H9 (cell line): ENCODE results near the gene CSRP1. TPM values are rescaled to one million over a fixed set of nuclear protein-coding genes. Genes with fewer than 3 reads are reported as not detected.

ENCODE experiments used
- DNase-seq: peaks from one replicate; pipeline ENCODE4 v3.0.0-alpha.2; 2017
- H2AFZ ChIP-seq: one replicate; pipeline ENCODE4 v1.6.1; 2013; ENCODE audit warnings: mild to moderate bottlenecking, low read length, control low read depth, moderate library complexity
- H2AK5ac ChIP-seq: 2 replicates; pipeline ENCODE4 v1.6.1; 2013; ENCODE audit warnings: low read length, control low read depth, mixed read lengths; ENCODE audit not compliant: insufficient read length
- H2BK120ac ChIP-seq: one replicate; pipeline ENCODE4 v1.6.1; 2013; ENCODE audit warnings: low read depth, mild to moderate bottlenecking, low read length, control low read depth, inconsistent platforms; ENCODE audit not compliant: poor library complexity, severe bottlenecking
- H2BK12ac ChIP-seq: 2 replicates; pipeline ENCODE4 v1.6.1; 2013; ENCODE audit warnings: low read length, control low read depth, mixed read lengths, low read depth; ENCODE audit not compliant: insufficient read length
- H2BK15ac ChIP-seq: 2 replicates; pipeline ENCODE4 v1.6.1; 2013; ENCODE audit warnings: low read depth, low read length, control low read depth
- H2BK20ac ChIP-seq: one replicate; pipeline ENCODE4 v1.6.1; 2013; ENCODE audit warnings: low read depth, mild to moderate bottlenecking, low read length, control low read depth, inconsistent platforms; ENCODE audit not compliant: poor library complexity, severe bottlenecking
- H2BK5ac ChIP-seq: 2 replicates; pipeline ENCODE4 v1.6.1; 2013; ENCODE audit warnings: low read length, control low read depth, mixed read lengths; ENCODE audit not compliant: insufficient read length
- H3K14ac ChIP-seq: 2 replicates; pipeline ENCODE4 v1.6.1; 2013; ENCODE audit warnings: low read length, control low read depth; ENCODE audit not compliant: insufficient read depth
- H3K18ac ChIP-seq: 2 replicates; pipeline ENCODE4 v1.6.1; 2013; ENCODE audit warnings: low read depth, mild to moderate bottlenecking, mixed read lengths, low read length, control low read depth; ENCODE audit not compliant: insufficient read length
- H3K23ac ChIP-seq: 2 replicates; pipeline ENCODE4 v1.6.1; 2013; ENCODE audit warnings: low read length, control low read depth, mixed read lengths, low read depth; ENCODE audit not compliant: insufficient read length
- H3K23me2 ChIP-seq: 2 replicates; pipeline ENCODE4 v1.6.1; 2013; ENCODE audit warnings: low read depth, mild to moderate bottlenecking, mixed read lengths, low read length, control low read depth; ENCODE audit not compliant: insufficient read length, poor library complexity, severe bottlenecking
- H3K27ac ChIP-seq: 2 replicates; pipeline ENCODE4 v1.5.1; 2013; ENCODE audit warnings: low read length, control low read depth, mixed read lengths, low read depth; ENCODE audit not compliant: insufficient read length
- H3K27me3 ChIP-seq: 2 replicates; pipeline ENCODE4 v1.6.1; 2013; ENCODE audit warnings: low read length, control low read depth, inconsistent platforms; ENCODE audit not compliant: insufficient read depth
- H3K4ac ChIP-seq: 2 replicates; pipeline ENCODE4 v1.6.1; 2013; ENCODE audit warnings: low read depth, mild to moderate bottlenecking, control low read depth, inconsistent platforms, low read length, moderate library complexity
- H3K4me1 ChIP-seq: 2 replicates; pipeline ENCODE4 v1.6.1; 2013; ENCODE audit warnings: low read length, control low read depth, inconsistent platforms; ENCODE audit not compliant: insufficient read depth
- H3K4me2 ChIP-seq: 2 replicates; pipeline ENCODE4 v1.6.1; 2013; ENCODE audit warnings: low read length, control low read depth, mixed read lengths; ENCODE audit not compliant: insufficient read length, insufficient read depth
- H3K56ac ChIP-seq: 2 replicates; pipeline ENCODE4 v1.6.1; 2013; ENCODE audit warnings: low read depth, mild to moderate bottlenecking, mixed read lengths, low read length, control low read depth; ENCODE audit not compliant: insufficient read length
- H3K79me1 ChIP-seq: 2 replicates; pipeline ENCODE4 v1.6.1; 2013; ENCODE audit warnings: low read depth, mild to moderate bottlenecking, moderate library complexity, low read length, control low read depth, inconsistent platforms; ENCODE audit not compliant: insufficient read depth, poor library complexity, severe bottlenecking
- H3K79me2 ChIP-seq: 2 replicates; pipeline ENCODE4 v1.6.1; 2013; ENCODE audit warnings: low read length, control low read depth, inconsistent platforms; ENCODE audit not compliant: insufficient read depth
- H3K9ac ChIP-seq: 2 replicates; pipeline ENCODE4 v1.6.1; 2013; ENCODE audit warnings: low read length, control low read depth, mixed read lengths; ENCODE audit not compliant: insufficient read length; ENCODE audit errors: extremely low read depth
- H3K9me3 ChIP-seq: one replicate; pipeline ENCODE4 v1.6.1; 2013; ENCODE audit warnings: low read depth, low read length, inconsistent platforms; ENCODE audit not compliant: control insufficient read depth
- H3T11ph ChIP-seq: one replicate; pipeline ENCODE4 v1.6.1; 2013; ENCODE audit warnings: mild to moderate bottlenecking, low read length, control low read depth, inconsistent platforms
- H4K20me1 ChIP-seq: one replicate; pipeline ENCODE4 v1.6.1; 2013; ENCODE audit not compliant: control insufficient read depth, insufficient read length, insufficient read depth
- H4K5ac ChIP-seq: 2 replicates; pipeline ENCODE4 v1.6.1; 2013; ENCODE audit warnings: low read depth, mild to moderate bottlenecking, mixed read lengths, low read length, control low read depth; ENCODE audit not compliant: insufficient read length
- H4K8ac ChIP-seq: replicated peaks from 2 replicates; pipeline ENCODE4 v1.6.1; 2013; ENCODE audit warnings: low read length, control low read depth, mixed read lengths, low read depth; ENCODE audit not compliant: insufficient read length
- H4K91ac ChIP-seq: 2 replicates; pipeline ENCODE4 v1.6.1; 2013; ENCODE audit warnings: low read depth, mild to moderate bottlenecking, moderate library complexity, mixed read lengths, low read length, control low read depth; ENCODE audit not compliant: insufficient read length
- H3K27ac Mint-ChIP-seq, 3 experiments: 2 replicates in 2 of 3; 3 replicates in 1 of 3; pipeline ENCODE4 v1.8.0; 2020 to 2021; ENCODE audit warnings: mixed read lengths in 3 of 3, mild to moderate bottlenecking in 1 of 3, moderate library complexity in 1 of 3
- H3K27me3 Mint-ChIP-seq: 2 replicates; pipeline ENCODE4 v1.8.0; 2021; ENCODE audit warnings: low read depth, mild to moderate bottlenecking, moderate library complexity, mixed read lengths
- H3K36me3 Mint-ChIP-seq, 3 experiments: 2 replicates in 2 of 3; 3 replicates in 1 of 3; pipeline ENCODE4 v1.8.0; 2020 to 2021; ENCODE audit warnings: low read depth in 3 of 3, mixed read lengths in 3 of 3; ENCODE audit not compliant: insufficient read depth in 1 of 3
- H3K4me1 Mint-ChIP-seq, 2 experiments: 2 replicates each; pipeline ENCODE4 v1.8.0; 2020; ENCODE audit warnings: mixed read lengths in 2 of 2
- H3K4me3 Mint-ChIP-seq, 2 experiments: 2 replicates in 1 of 2; 3 replicates in 1 of 2; pipeline ENCODE4 v1.8.0; 2020 to 2021; ENCODE audit warnings: mild to moderate bottlenecking in 2 of 2, mixed read lengths in 2 of 2, moderate library complexity in 1 of 2
- H3K9me3 Mint-ChIP-seq, 2 experiments: 2 replicates in 1 of 2; 3 replicates in 1 of 2; pipeline ENCODE4 v1.8.0; 2020; ENCODE audit warnings: mild to moderate bottlenecking in 2 of 2, mixed read lengths in 2 of 2, moderate library complexity in 1 of 2
- WGBS: extraction: QIAGEN DNeasy Blood & Tissue Kit; methylation state at CpG from one replicate; pipeline ENCODE4 v1.1.7; 2013; ENCODE audit warnings: missing lambda C conversion rate, low lambda C conversion rate, mixed read lengths; ENCODE audit not compliant: insufficient read length; ENCODE audit errors: extremely low coverage; 5-methylcytosine and 5-hydroxymethylcytosine counted together
- total RNA-seq: library from RNA; stranded (reverse); gene quantifications from 2 replicates; pipeline ENCODE4 v1.2.1, GENCODE V29; 2021
- TF ChIP-seq, protein P1 (sequence below): fragments of 200-600 bp; sonication (generic); conservative IDR thresholded peaks from 3 replicates; pipeline ENCODE4 v1.8.0; 2021; ENCODE audit warnings: antibody characterized with exemption, mild to moderate bottlenecking

The CSRP1 gene
- total RNA-seq, 1 experiment from 2014 or later = 0.44 TPM

DNA sequence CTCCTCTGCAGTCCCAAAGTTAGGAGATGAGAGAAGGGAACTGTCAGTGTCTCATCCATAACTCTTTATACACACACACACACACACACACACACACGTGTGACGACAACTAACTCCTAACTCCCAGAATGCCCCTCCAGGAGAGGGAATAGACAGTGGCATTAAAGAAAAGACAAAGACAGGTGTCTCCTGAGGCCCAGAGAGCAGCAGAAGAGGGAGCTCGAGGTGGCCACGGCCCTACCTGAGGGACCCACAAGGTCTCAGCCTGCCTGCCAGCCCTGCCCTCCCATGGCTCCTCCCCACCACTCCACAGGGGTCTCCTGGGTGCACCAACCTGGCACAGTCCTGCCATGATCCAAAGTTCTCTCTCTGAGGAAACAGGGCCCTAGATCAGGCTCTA, 36.3 kb downstream of the CSRP1 start:
- peaks cover 50% of the 10 kb centered on the region for H3K27me3 Mint-ChIP-seq
- no peak overlapping the region for H2BK5ac ChIP-seq
- H3T11ph ChIP-seq = no peak overlapping the region
- H3K4me3 Mint-ChIP-seq = no peak overlapping the region; a peak in 2 of 5 replicates
- no peak overlapping the region for H4K91ac ChIP-seq
- H2BK15ac ChIP-seq = no peak overlapping the region
- no peaks in the 10 kb centered on the region; the same call in 1 of the 2 replicates for H3K4me1 ChIP-seq
- H4K20me1 ChIP-seq = no peaks in the 10 kb centered on the region
- peaks cover 10% of the 10 kb centered on the region; the same call in 1 of the 2 replicates for H3K79me2 ChIP-seq
- no peak overlapping the region for H2BK20ac ChIP-seq
- H3K9ac ChIP-seq = no peak overlapping the region
- H3K4me1 Mint-ChIP-seq = peaks cover 20 to 21% of the 10 kb centered on the region in 2 experiments
- TF ChIP-seq, protein P1, sequence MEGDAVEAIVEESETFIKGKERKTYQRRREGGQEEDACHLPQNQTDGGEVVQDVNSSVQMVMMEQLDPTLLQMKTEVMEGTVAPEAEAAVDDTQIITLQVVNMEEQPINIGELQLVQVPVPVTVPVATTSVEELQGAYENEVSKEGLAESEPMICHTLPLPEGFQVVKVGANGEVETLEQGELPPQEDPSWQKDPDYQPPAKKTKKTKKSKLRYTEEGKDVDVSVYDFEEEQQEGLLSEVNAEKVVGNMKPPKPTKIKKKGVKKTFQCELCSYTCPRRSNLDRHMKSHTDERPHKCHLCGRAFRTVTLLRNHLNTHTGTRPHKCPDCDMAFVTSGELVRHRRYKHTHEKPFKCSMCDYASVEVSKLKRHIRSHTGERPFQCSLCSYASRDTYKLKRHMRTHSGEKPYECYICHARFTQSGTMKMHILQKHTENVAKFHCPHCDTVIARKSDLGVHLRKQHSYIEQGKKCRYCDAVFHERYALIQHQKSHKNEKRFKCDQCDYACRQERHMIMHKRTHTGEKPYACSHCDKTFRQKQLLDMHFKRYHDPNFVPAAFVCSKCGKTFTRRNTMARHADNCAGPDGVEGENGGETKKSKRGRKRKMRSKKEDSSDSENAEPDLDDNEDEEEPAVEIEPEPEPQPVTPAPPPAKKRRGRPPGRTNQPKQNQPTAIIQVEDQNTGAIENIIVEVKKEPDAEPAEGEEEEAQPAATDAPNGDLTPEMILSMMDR = no peak
- no peak overlapping the region for H3K27ac ChIP-seq
- no peaks in the 10 kb centered on the region for H3K79me1 ChIP-seq
- no peak overlapping the region for H3K14ac ChIP-seq
- no peak overlapping the region for H2AFZ ChIP-seq
- no peak for DNase-seq
- H2BK120ac ChIP-seq = no peak overlapping the region
- no peak overlapping the region for H3K18ac ChIP-seq
- H2BK12ac ChIP-seq = no peak overlapping the region
- no peaks in the 10 kb centered on the region for H3K9me3 Mint-ChIP-seq
- no peak overlapping the region for H3K27ac Mint-ChIP-seq
- no peak overlapping the region for H4K8ac ChIP-seq
- no peak overlapping the region for H3K23ac ChIP-seq
- no peak overlapping the region for H2AK5ac ChIP-seq
- no peaks in the 10 kb centered on the region for H3K9me3 ChIP-seq
- H3K4me2 ChIP-seq = no peak overlapping the region
- H3K36me3 Mint-ChIP-seq = peaks cover 0 to 12% (median 8%) of the 10 kb centered on the region in 3 experiments; a peak in 4 of 7 replicates
- peaks cover 2% of the 10 kb centered on the region; the same call in 1 of the 2 replicates for H3K27me3 ChIP-seq
- WGBS = no CpG with 5 or more reads among the region's 4 CpGs
- no peak overlapping the region for H4K5ac ChIP-seq
- peaks cover 19% of the 10 kb centered on the region for H3K23me2 ChIP-seq
- H3K56ac ChIP-seq = no peak overlapping the region
- no peak overlapping the region for H3K4ac ChIP-seq
